Measurements from ENCODE around the gene TNP1.

Gene TNP1

GRCh38 chr2:216839688-216840087 lies 20.2 kb downstream of the TNP1 start:
- DNase-seq (ENCODE audit: low read depth in 2 of 2), result no peak

DNA sequence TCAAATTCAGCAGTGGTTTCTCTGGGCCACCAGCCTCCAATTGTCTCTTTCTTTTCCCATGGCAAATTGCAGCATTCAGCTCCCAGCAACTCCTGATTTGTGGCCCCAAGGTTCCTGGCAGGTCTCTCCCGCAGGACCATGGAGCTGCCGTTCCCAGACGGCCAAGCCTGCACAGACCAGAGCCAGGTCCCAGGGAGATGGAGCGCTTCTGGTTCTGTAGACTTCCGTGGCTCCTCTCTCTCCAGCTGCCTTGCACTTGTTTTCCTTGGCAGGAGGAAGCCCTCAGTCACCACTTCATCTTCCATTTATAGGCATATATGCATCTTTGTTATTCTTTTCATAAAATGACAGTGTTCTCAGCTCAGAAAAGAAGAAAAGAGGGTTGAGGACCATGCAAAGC lies 21.7 kb downstream of the TNP1 start:
- DNase-seq (ENCODE audit: low read depth in 2 of 2), result no peak

DNA sequence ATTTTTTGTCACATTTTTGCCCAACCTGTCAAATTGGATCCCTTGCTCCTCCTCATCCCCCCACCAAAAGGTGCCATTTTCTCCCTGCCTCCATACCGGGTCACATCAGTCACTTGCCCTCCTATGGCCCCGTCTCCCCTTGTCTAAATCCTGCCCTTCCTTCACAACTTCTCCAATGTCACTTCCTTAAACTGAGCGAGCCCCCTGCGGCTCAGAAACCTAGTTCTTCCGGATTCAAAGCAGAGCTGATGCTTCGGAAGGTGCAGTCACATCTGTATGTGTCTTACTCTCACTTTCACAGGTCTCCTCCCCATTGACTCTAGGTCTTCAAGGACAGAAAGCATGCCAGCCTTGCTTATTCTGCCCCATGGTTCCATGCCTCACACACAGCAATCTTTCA lies 22.1 kb downstream of the TNP1 start:
- DNase-seq (ENCODE audit: low read depth in 2 of 2), result no peak

- DNase-seq (ENCODE audit: low read depth in 2 of 2), result no peak
Measured at GRCh38 chr2:216833061-216833460, 26.8 kb downstream of the TNP1 start.

DNA sequence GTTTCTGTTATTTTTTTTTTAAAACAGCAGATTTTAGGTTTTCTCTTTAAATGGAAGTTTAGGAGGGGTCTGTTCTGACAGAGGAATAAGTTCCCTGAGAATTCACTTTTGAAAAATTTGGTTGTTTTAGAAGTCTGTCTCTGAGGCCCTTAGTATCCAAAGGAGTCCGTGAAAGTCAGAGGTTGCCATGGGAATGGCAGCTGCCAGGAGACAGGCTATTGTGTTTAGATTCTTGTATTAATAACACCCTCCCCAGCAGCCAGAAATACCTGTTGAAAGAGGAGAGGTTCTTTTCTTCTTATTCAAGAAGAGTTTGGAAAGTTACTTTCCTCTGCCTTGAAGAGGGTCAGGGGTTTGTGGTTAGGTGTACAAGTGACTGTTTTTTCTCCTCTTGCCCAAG lies 29.5 kb downstream of the TNP1 start:
- DNase-seq (ENCODE audit: low read depth in 2 of 2), result no peak

DNA sequence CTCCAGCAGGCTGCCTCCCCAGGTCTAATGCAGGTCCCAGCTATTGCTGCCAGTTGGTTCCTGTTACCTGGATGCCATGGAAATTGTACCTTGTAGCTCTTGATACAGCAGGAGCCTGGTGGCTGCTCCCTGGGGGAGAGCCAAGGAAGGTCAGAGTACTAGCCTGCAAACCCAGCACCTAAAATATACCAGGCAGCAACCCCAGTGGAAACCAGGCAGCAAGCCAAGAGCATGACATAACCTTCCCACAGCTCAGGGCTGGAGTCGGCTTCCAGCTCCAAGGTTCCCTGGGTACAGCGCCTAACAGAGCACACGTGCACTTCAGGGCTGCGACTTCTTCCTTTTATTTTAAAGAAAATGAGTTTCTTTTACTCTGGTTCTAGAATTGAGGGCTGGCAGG lies 30.3 kb downstream of the TNP1 start:
- no peak for DNase-seq (ENCODE audit: low read depth in 2 of 2)

DNA sequence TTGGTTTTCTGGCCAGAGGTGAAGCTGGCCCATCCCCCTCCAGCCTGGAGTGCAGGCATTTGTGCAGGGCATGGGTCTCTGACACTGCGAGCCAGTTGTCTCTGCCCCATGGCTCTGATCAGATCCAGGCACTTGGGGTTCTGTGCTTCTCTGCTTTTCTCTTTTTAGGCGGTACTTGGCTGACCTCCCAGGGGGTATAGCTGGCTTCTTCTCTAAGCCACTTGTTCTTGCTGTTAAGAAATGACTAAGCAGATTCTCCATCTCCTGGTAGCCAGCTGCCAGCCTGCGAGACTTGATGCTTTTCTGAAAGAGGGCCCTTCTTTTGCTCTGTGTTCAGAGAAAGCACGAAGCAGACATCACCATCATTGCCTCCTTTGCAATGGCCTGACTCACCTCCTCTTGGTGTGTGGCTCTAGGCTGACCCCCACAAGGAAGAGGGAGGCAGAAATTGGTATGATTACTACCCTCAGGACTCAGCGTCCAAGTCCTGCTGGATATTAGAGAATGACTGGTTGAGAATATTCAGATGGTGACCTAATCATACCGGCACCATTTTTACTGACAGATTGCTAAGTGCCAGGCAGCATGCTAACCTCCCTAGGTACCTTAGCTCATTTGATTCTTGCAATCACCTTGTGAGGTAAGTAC lies 32.7 kb downstream of the TNP1 start:
- DNase-seq (ENCODE audit: low read depth in 2 of 2), result no peak

DNA sequence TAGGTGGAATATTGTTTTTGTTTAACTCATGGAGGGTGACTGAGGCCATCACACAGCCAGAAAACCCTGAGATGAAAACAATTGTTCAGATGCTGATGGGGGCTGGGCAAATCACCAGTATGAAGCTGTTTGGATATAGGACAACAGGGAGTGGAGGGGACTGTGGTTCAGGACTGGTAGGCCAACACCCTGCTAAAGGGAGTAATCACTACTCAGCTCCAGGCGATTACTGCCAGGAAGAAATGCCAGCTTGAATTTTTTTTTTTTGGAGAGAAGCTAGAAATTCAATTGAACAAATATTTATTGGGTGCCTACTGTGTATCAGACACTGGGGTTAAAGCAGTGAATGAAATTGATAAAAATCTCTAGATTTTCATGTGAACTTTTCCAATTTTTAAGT lies 37.4 kb downstream of the TNP1 start:
- DNase-seq (ENCODE audit: low read depth in 2 of 2), result no peak

DNA sequence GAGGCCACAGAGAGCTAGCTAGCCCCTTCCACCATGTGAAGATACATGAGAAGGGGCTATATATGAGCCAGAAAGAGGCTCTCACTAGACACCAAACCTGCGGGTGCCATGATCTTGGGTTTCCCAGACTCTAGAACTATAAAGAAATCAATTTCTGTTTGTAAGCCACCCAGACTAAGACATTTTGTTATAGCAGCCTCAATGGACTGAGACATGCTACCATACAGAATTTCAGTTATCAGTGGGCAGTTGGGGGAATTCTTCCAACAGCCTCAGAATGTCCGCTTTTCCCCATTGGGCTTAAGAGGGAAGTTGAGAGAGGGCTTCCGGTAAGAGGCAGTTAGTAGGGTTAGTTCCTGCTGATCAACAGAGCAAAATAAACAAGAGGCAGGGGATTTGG lies 39.2 kb downstream of the TNP1 start:
- DNase-seq (ENCODE audit: low read depth in 2 of 2), result no peak

DNA sequence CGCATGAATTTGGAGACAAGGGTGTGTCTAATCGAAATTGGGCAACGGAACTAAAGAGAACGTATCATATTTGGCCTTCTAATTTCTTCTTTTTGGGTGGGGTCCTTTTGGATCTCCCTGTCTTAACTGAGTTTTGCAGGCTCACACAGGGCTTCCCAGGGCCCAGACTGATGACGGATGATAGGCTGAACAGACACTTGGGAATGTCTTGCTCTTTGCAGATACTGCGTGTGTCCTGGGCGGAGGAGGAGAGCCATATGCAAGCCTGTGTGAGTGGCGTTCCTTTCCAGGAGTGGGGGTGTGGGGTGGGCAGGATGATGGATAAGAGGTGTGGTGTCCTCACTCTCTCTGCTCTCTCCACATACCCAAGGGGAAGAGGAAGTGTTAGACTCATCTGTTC lies 40.1 kb downstream of the TNP1 start:
- DNase-seq (ENCODE audit: low read depth in 2 of 2), result no peak

GRCh38 chr2:216819055-216819454 lies 40.8 kb downstream of the TNP1 start:
- no peak for DNase-seq (ENCODE audit: low read depth in 2 of 2)

- no peak for DNase-seq (ENCODE audit: low read depth in 2 of 2)
Measured at GRCh38 chr2:216810399-216811160, 49.3 kb downstream of the TNP1 start.

Data from stimulated activated CD8-positive, alpha-beta memory T cell treated with anti-CD3 and anti-CD28 coated beads, Interleukin-15, amount 100 ng/mL, for 48 hours (primary cell).